ENCODE results near the gene FADS6.

DNA sequence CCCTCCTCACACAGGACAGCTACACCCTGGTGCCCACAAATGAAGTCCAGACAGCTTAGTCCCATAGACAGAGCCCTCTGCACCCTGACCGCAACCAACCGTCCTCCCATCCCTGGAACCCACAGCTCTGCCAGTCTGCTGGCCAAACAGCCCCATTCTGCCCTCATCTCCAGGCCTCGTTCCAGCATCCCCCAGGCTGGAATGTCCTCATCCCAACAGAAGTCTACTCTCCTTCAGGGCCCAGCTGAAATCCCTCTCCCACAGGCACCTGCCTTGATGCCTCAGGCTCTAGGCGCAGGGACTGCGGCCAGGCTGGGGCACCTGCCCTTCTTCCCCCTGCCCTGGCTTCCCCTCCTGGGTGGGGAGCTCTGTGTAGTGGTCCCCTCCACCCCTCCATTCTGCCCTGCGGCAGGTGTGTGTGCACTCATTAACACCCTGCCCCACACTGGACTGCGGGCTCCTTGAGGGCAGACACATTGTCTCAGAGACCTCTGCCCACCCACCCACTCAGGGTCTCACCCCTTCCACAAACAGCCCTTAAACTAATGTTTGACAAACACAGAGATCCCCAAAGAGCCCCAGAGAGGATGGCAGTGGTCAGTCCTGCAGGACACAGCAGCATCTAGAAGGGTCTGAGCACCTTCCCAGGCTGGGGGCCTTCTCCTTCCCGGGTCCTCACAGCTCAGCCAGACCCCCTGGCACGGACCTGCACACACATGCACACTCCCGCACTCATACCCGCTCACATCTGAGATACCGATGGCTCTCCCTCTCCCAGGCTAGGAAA, 34.6 kb downstream of the FADS6 start:
- TF ChIP-seq SETDB1 (CRISPR knock-in tag; IDR thresholded peaks at IDR 0.05; ENCODE audit: borderline replicate concordance) (no peak), TCF12 (IDR thresholded peaks at IDR 0.05) (no peak), TCF12 (CRISPR knock-in tag; IDR thresholded peaks at IDR 0.05) (no peak), ATF7 (IDR thresholded peaks at IDR 0.05) (no peak), ATF7 (CRISPR knock-in tag; IDR thresholded peaks at IDR 0.05) (no peak), POLR2A (IDR thresholded peaks at IDR 0.05; ENCODE audit: insufficient read depth in 1 of 2, low read depth in 2 of 2, low read length in 2 of 2) (no peak), FOXC1 (CRISPR knock-in tag; IDR thresholded peaks at IDR 0.05; ENCODE audit: borderline replicate concordance) (no peak), KLF16 (CRISPR knock-in tag; IDR thresholded peaks at IDR 0.05) (no peak), ZNF260 (CRISPR knock-in tag; IDR thresholded peaks at IDR 0.05; ENCODE audit: borderline replicate concordance, low read depth) (no peak), ZFP62 (CRISPR knock-in tag; IDR thresholded peaks at IDR 0.05) (no peak)
